Measurements from ENCODE around the gene FARP1.

The FARP1 gene

DNA sequence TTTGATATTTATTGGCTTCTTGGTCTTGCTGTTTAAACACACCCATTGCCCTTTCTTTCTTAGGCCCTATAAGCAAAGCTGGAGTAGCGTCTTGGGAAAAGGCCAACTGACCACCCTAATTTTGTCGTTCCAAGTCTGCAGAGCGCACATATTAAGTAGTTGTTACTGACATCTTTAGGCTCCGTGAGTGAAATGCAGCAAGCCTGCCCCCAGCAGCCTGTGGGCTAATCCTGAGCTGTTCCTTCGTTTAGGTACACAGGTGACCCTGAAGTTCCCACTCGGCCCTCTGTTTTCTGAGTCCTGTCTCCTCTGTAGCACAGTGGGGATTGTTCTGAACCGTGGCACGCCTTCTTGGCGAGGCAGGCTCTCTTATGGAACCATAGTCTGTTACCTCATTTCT lies 263.5 kb downstream of the FARP1 start:
- Histone ChIP-seq H3K27ac (ENCODE audit: low read depth, low read length) (no peak overlapping the region), H3K36me3 (ENCODE audit: low read length) (no peaks in the 10 kb centered on the region), H3K4me3 (ENCODE audit: insufficient read depth, low read length, poor library complexity, severe bottlenecking) (no peak overlapping the region), H3K4me2 (ENCODE audit: low read depth, low read length, poor library complexity, severe bottlenecking) (no peak overlapping the region), H3K79me2 (ENCODE audit: insufficient read depth, low read length) (no peaks in the 10 kb centered on the region), H3K9me3 (ENCODE audit: insufficient read depth, low read length) (no peaks in the 10 kb centered on the region), H3K27me3 (ENCODE audit: low read length) (no peaks in the 10 kb centered on the region), H3K9ac (ENCODE audit: low read length) (no peak overlapping the region), H3K9me2 (replicated peaks; ENCODE audit: insufficient read depth, low read length) (no peaks in the 10 kb centered on the region), H4K20me1 (ENCODE audit: low read depth, low read length) (no peaks in the 10 kb centered on the region), H3F3A (ENCODE audit: insufficient read depth) (no peaks in the 10 kb centered on the region), H2AFZ (ENCODE audit: low read depth, low read length, severe bottlenecking) (no peak overlapping the region)
- no peak for TF ChIP-seq EZH2phosphoT487 (conservative IDR thresholded peaks at IDR 0.05; ENCODE audit: low read length)
- TF ChIP-seq, protein P1, sequence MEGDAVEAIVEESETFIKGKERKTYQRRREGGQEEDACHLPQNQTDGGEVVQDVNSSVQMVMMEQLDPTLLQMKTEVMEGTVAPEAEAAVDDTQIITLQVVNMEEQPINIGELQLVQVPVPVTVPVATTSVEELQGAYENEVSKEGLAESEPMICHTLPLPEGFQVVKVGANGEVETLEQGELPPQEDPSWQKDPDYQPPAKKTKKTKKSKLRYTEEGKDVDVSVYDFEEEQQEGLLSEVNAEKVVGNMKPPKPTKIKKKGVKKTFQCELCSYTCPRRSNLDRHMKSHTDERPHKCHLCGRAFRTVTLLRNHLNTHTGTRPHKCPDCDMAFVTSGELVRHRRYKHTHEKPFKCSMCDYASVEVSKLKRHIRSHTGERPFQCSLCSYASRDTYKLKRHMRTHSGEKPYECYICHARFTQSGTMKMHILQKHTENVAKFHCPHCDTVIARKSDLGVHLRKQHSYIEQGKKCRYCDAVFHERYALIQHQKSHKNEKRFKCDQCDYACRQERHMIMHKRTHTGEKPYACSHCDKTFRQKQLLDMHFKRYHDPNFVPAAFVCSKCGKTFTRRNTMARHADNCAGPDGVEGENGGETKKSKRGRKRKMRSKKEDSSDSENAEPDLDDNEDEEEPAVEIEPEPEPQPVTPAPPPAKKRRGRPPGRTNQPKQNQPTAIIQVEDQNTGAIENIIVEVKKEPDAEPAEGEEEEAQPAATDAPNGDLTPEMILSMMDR (IDR thresholded peaks at IDR 0.05; ENCODE audit: insufficient read depth, low read length, poor library complexity, severe bottlenecking) = no peak

DNA sequence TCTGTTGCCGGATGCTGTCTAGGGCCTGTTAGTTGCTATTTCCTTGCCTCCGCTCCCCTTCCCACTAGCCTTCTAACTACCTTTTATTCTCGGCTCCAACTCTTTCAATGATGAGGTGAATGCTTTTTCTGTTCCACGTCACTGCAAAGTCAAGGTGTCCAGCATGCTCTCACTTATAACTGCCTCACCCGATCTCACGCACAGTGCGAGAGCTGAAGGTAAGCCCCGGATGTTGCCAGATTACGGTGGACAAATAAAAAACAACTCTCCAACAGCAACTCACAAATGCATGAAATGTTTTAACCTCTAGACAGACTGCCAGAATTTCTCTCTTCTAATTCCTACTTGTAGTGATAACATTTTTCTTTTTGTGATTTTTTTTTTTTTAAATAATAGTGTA lies 264.1 kb downstream of the FARP1 start:
- H3K27ac ChIP-seq (ENCODE audit: low read depth, low read length) = no peak overlapping the region
- no peak overlapping the region for H3K9ac ChIP-seq (ENCODE audit: low read length)
- H2AFZ ChIP-seq (ENCODE audit: low read depth, low read length, severe bottlenecking) = no peak overlapping the region

DNA sequence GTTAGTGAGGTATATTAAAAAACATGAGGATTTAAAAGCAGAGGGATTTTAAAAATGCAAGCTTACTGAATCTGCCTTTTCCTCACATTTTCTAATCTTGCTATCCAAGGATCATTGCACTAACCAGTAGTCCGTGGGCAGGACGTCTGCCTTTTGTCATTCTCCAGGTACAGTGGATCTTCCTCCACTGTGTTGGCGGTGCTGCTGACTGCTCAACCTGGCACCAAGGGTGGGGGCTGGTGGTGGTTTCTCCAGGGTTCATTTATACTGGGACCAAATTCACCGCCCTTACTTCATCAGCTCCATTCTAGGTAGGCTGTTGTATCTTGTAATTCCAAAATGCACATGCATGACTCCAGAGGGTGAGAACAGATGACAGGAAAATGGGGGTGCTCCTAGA lies 264.7 kb downstream of the FARP1 start:
- Histone ChIP-seq H3K4me2 (ENCODE audit: low read depth, low read length, poor library complexity, severe bottlenecking) (no peak overlapping the region), H3K36me3 (ENCODE audit: low read length) (no peaks in the 10 kb centered on the region), H3K4me3 (ENCODE audit: insufficient read depth, low read length, poor library complexity, severe bottlenecking) (no peak overlapping the region), H2AFZ (ENCODE audit: low read depth, low read length, severe bottlenecking) (no peak overlapping the region), H3K9me2 (replicated peaks; ENCODE audit: insufficient read depth, low read length) (no peaks in the 10 kb centered on the region), H3K27me3 (ENCODE audit: low read length) (no peaks in the 10 kb centered on the region), H3F3A (ENCODE audit: insufficient read depth) (no peaks in the 10 kb centered on the region), H4K20me1 (ENCODE audit: low read depth, low read length) (no peaks in the 10 kb centered on the region), H3K9ac (ENCODE audit: low read length) (no peak overlapping the region), H3K79me2 (ENCODE audit: insufficient read depth, low read length) (no peaks in the 10 kb centered on the region), H3K27ac (ENCODE audit: low read depth, low read length) (no peak overlapping the region), H3K9me3 (ENCODE audit: insufficient read depth, low read length) (no peaks in the 10 kb centered on the region)
- TF ChIP-seq, protein P1 (IDR thresholded peaks at IDR 0.05; ENCODE audit: insufficient read depth, low read length, poor library complexity, severe bottlenecking) = no peak
- TF ChIP-seq EZH2phosphoT487 (conservative IDR thresholded peaks at IDR 0.05; ENCODE audit: low read length) = no peak

More for the DNA sequence above, 264.1 kb downstream of the FARP1 start:
- Histone ChIP-seq H4K20me1 (ENCODE audit: low read depth, low read length) (no peaks in the 10 kb centered on the region), H3K79me2 (ENCODE audit: insufficient read depth, low read length) (no peaks in the 10 kb centered on the region), H3K9me3 (ENCODE audit: insufficient read depth, low read length) (no peaks in the 10 kb centered on the region), H3F3A (ENCODE audit: insufficient read depth) (no peaks in the 10 kb centered on the region), H3K27me3 (ENCODE audit: low read length) (no peaks in the 10 kb centered on the region), H3K4me2 (ENCODE audit: low read depth, low read length, poor library complexity, severe bottlenecking) (no peak overlapping the region), H3K36me3 (ENCODE audit: low read length) (no peaks in the 10 kb centered on the region), H3K4me3 (ENCODE audit: insufficient read depth, low read length, poor library complexity, severe bottlenecking) (no peak overlapping the region), H3K9me2 (replicated peaks; ENCODE audit: insufficient read depth, low read length) (no peaks in the 10 kb centered on the region)
- TF ChIP-seq EZH2phosphoT487 (conservative IDR thresholded peaks at IDR 0.05; ENCODE audit: low read length) = no peak
- TF ChIP-seq, protein P1 (IDR thresholded peaks at IDR 0.05; ENCODE audit: insufficient read depth, low read length, poor library complexity, severe bottlenecking) = no peak

Data from SU-DHL-6 (cell line).